HCT116 (cell line): ENCODE data around the gene PHACTR1.

Source experiments
- CBX3 ChIP-seq: IDR thresholded peaks from 2 replicates; pipeline ENCODE4 v1.6.1; 2012; ENCODE audit warnings: low read depth
- EGR1 ChIP-seq: IDR thresholded peaks from 2 replicates; pipeline ENCODE4 v1.6.1; 2012; ENCODE audit warnings: low read depth
- EZH2 ChIP-seq: fragments of 200-600 bp; sonication (generic); IDR thresholded peaks from 2 replicates; pipeline ENCODE4 v1.6.1; 2017; ENCODE audit warnings: antibody characterized with exemption, mixed run types
- JUND ChIP-seq: IDR thresholded peaks from 2 replicates; pipeline ENCODE4 v1.6.1; 2012
- POLR2A ChIP-seq: IDR thresholded peaks from 2 replicates; pipeline ENCODE4 v1.7.0; 2011; ENCODE audit warnings: borderline replicate concordance; ENCODE audit not compliant: insufficient read depth, insufficient read length; ENCODE audit errors: extremely low read depth
- POLR2AphosphoS5 ChIP-seq: IDR thresholded peaks from 2 replicates; pipeline ENCODE4 v1.6.1; 2011; ENCODE audit warnings: mild to moderate bottlenecking, low read depth, low read length, moderate library complexity
- RAD21 ChIP-seq: IDR thresholded peaks from 2 replicates; pipeline ENCODE4 v1.6.1; 2012; ENCODE audit warnings: low read depth, mild to moderate bottlenecking
- SIN3A ChIP-seq: IDR thresholded peaks from 2 replicates; pipeline ENCODE4 v1.6.1; 2012; ENCODE audit warnings: low read depth
- SRF ChIP-seq: IDR thresholded peaks from 2 replicates; pipeline ENCODE4 v1.6.1; 2012; ENCODE audit warnings: low read depth
- ZFX ChIP-seq: fragments of 450-650 bp; IDR thresholded peaks from 2 replicates; pipeline ENCODE4 v1.6.1; 2017
- TF ChIP-seq, protein P1 (sequence below), 3 experiments: fragments of 200-600 bp in 1 of 3; sonication (generic) in 1 of 3; IDR thresholded peaks in 2 of 3; conservative IDR thresholded peaks in 1 of 3; 2 replicates each; pipeline ENCODE4 v1.5.1; 2012 to 2017; ENCODE audit warnings: low read depth in 2 of 3, low read length in 2 of 3, antibody characterized with exemption in 1 of 3, borderline replicate concordance in 1 of 3, control low read depth in 1 of 3, mild to moderate bottlenecking in 1 of 3, mixed read lengths in 1 of 3, mixed run types in 1 of 3, moderate library complexity in 1 of 3; ENCODE audit not compliant: insufficient read depth in 1 of 3
- TF ChIP-seq, protein P2 (sequence below): IDR thresholded peaks from 2 replicates; pipeline ENCODE4 v1.6.1; 2012; ENCODE audit warnings: low read depth
- TF ChIP-seq, protein P3 (sequence below): IDR thresholded peaks from 2 replicates; pipeline ENCODE4 v1.6.1; 2012
- TF ChIP-seq, protein P4 (sequence below): IDR thresholded peaks from 2 replicates; pipeline ENCODE4 v1.6.1; 2012

DNA sequence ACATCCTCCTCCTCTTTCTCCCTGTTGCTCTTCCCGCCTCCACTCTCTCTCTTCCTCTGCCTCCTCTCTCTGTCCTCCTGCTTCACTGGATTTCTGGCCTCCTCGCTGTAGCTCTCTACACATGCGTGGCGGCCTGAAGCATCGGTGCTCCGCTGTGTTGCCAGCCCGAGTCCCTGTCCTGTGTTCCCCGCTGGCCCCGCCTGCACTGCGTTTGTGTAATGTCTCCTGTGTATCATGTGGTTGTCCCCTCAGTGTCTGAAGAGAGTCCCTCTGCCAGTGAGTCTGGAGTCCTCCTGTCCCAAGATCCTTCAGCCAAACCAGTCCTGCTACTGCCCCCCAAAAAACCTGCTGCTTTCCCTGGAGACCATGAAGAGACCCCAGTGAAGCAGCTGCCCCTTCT, 468.0 kb downstream of the PHACTR1 start:
- TF ChIP-seq, protein P1, sequence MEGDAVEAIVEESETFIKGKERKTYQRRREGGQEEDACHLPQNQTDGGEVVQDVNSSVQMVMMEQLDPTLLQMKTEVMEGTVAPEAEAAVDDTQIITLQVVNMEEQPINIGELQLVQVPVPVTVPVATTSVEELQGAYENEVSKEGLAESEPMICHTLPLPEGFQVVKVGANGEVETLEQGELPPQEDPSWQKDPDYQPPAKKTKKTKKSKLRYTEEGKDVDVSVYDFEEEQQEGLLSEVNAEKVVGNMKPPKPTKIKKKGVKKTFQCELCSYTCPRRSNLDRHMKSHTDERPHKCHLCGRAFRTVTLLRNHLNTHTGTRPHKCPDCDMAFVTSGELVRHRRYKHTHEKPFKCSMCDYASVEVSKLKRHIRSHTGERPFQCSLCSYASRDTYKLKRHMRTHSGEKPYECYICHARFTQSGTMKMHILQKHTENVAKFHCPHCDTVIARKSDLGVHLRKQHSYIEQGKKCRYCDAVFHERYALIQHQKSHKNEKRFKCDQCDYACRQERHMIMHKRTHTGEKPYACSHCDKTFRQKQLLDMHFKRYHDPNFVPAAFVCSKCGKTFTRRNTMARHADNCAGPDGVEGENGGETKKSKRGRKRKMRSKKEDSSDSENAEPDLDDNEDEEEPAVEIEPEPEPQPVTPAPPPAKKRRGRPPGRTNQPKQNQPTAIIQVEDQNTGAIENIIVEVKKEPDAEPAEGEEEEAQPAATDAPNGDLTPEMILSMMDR (IDR thresholded peaks at IDR 0.05 in 2 of 3, conservative IDR thresholded peaks at IDR 0.05 in 1 of 3; ENCODE audit: borderline replicate concordance in 1 of 3, insufficient read depth in 1 of 3, low read depth in 2 of 3, low read length in 2 of 3): no peak
- TF ChIP-seq, protein P2, sequence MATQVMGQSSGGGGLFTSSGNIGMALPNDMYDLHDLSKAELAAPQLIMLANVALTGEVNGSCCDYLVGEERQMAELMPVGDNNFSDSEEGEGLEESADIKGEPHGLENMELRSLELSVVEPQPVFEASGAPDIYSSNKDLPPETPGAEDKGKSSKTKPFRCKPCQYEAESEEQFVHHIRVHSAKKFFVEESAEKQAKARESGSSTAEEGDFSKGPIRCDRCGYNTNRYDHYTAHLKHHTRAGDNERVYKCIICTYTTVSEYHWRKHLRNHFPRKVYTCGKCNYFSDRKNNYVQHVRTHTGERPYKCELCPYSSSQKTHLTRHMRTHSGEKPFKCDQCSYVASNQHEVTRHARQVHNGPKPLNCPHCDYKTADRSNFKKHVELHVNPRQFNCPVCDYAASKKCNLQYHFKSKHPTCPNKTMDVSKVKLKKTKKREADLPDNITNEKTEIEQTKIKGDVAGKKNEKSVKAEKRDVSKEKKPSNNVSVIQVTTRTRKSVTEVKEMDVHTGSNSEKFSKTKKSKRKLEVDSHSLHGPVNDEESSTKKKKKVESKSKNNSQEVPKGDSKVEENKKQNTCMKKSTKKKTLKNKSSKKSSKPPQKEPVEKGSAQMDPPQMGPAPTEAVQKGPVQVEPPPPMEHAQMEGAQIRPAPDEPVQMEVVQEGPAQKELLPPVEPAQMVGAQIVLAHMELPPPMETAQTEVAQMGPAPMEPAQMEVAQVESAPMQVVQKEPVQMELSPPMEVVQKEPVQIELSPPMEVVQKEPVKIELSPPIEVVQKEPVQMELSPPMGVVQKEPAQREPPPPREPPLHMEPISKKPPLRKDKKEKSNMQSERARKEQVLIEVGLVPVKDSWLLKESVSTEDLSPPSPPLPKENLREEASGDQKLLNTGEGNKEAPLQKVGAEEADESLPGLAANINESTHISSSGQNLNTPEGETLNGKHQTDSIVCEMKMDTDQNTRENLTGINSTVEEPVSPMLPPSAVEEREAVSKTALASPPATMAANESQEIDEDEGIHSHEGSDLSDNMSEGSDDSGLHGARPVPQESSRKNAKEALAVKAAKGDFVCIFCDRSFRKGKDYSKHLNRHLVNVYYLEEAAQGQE: no peak
- TF ChIP-seq RAD21 (no peak), POLR2AphosphoS5 (no peak), POLR2A (no peak), EZH2 (no peak), ZFX (no peak), EGR1 (no peak), SIN3A (no peak), SRF (no peak), JUND (no peak), CBX3 (no peak)
- TF ChIP-seq, protein P3, sequence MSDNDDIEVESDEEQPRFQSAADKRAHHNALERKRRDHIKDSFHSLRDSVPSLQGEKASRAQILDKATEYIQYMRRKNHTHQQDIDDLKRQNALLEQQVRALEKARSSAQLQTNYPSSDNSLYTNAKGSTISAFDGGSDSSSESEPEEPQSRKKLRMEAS: no peak
- TF ChIP-seq, protein P4, sequence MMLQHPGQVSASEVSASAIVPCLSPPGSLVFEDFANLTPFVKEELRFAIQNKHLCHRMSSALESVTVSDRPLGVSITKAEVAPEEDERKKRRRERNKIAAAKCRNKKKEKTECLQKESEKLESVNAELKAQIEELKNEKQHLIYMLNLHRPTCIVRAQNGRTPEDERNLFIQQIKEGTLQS: no peak
